GM23338 (cell line): Measurements from ENCODE around the gene TEX44. TPM values are rescaled to one million over a fixed set of nuclear protein-coding genes. Genes with fewer than 3 reads are reported as not detected.
"Not testable (repeated sequence)": the region's sequence is repeated elsewhere in the genome, so short reads cannot be mapped to it uniquely, and the experiment has no call there.

Experiments
- ATAC-seq: fragments of 200-7000 bp; cut with Tn5 transposase; 3 replicates; pipeline ENCODE4 v1.9.1; 2020
- DNase-seq: peaks from one replicate; pipeline ENCODE4 v3.0.0-alpha.2; 2015; ENCODE audit warnings: low spot score
- H2AFZ ChIP-seq: fragments of 200-600 bp; sonication (generic); 2 replicates; pipeline ENCODE4 v1.8.0; 2016; ENCODE audit warnings: antibody characterized with exemption, mild to moderate bottlenecking, moderate library complexity
- H3F3A ChIP-seq: fragments of 200-600 bp; sonication (generic); replicated peaks from 2 replicates; pipeline ENCODE4 v1.8.0; 2017; ENCODE audit warnings: antibody characterized with exemption, mixed run types, low read depth
- H3K27ac ChIP-seq: fragments of 200-600 bp; sonication (generic); 2 replicates; pipeline ENCODE4 v1.6.1; 2016; ENCODE audit warnings: low read depth
- H3K27me3 ChIP-seq: fragments of 200-600 bp; sonication (generic); 2 replicates; pipeline ENCODE4 v1.8.0; 2016; ENCODE audit warnings: mild to moderate bottlenecking, mixed run types, moderate library complexity; ENCODE audit not compliant: insufficient read depth
- H3K36me3 ChIP-seq: fragments of 200-600 bp; sonication (generic); 2 replicates; pipeline ENCODE4 v1.8.0; 2016; ENCODE audit warnings: mild to moderate bottlenecking; ENCODE audit not compliant: insufficient read depth
- H3K4me1 ChIP-seq: fragments of 200-600 bp; sonication (generic); 2 replicates; pipeline ENCODE4 v1.8.0; 2016; ENCODE audit warnings: mild to moderate bottlenecking, moderate library complexity; ENCODE audit not compliant: insufficient read depth
- H3K4me2 ChIP-seq: fragments of 200-600 bp; sonication (generic); 2 replicates; pipeline ENCODE4 v1.7.1; 2017; ENCODE audit warnings: mixed run types
- H3K4me3 ChIP-seq: fragments of 200-600 bp; sonication (generic); 2 replicates; pipeline ENCODE4 v1.6.1; 2016; ENCODE audit warnings: mixed run types
- H3K79me2 ChIP-seq: fragments of 200-600 bp; sonication (generic); replicated peaks from 2 replicates; pipeline ENCODE4 v1.8.0; 2017; ENCODE audit warnings: mild to moderate bottlenecking; ENCODE audit not compliant: insufficient read depth
- H3K9me2 ChIP-seq: fragments of 200-600 bp; sonication (generic); 2 replicates; pipeline ENCODE4 v1.8.0; 2017; ENCODE audit not compliant: insufficient read depth
- H4K20me1 ChIP-seq: fragments of 200-600 bp; sonication (generic); replicated peaks from 2 replicates; pipeline ENCODE4 v1.8.0; 2017; ENCODE audit warnings: mild to moderate bottlenecking; ENCODE audit not compliant: insufficient read depth
- H3K27ac Mint-ChIP-seq: 2 replicates; pipeline ENCODE4 v1.8.0; 2020; ENCODE audit warnings: inconsistent platforms, mild to moderate bottlenecking, moderate library complexity, mixed read lengths
- H3K27me3 Mint-ChIP-seq: 3 replicates; pipeline ENCODE4 v1.8.0; 2022; ENCODE audit warnings: low read depth, mild to moderate bottlenecking, moderate library complexity, mixed read lengths, inconsistent platforms; ENCODE audit not compliant: insufficient read depth, poor library complexity
- H3K36me3 Mint-ChIP-seq: 3 replicates; pipeline ENCODE4 v1.8.0; 2021; ENCODE audit warnings: low read depth, mild to moderate bottlenecking, inconsistent platforms, moderate library complexity, mixed read lengths
- H3K4me1 Mint-ChIP-seq: 3 replicates; pipeline ENCODE4 v1.8.0; 2020; ENCODE audit warnings: mild to moderate bottlenecking, inconsistent platforms, mixed read lengths
- H3K4me3 Mint-ChIP-seq: 3 replicates; pipeline ENCODE4 v1.8.0; 2021; ENCODE audit warnings: moderate library complexity, mild to moderate bottlenecking, inconsistent platforms, mixed read lengths
- H3K9me3 Mint-ChIP-seq: 3 replicates; pipeline ENCODE4 v1.8.0; 2020; ENCODE audit warnings: moderate library complexity, mild to moderate bottlenecking, inconsistent platforms, mixed read lengths
- EZH2 ChIP-seq: fragments of 200-600 bp; sonication (generic); IDR thresholded peaks from one replicate; pipeline ENCODE4 v1.8.0; 2017; ENCODE audit warnings: antibody characterized with exemption, mild to moderate bottlenecking, low read depth; ENCODE audit not compliant: unreplicated experiment
- EZH2phosphoT487 ChIP-seq: fragments of 200-600 bp; sonication (generic); IDR thresholded peaks from one replicate; pipeline ENCODE4 v1.8.1; 2018; ENCODE audit warnings: antibody characterized with exemption; ENCODE audit not compliant: unreplicated experiment
- POLR2AphosphoS5 ChIP-seq: IDR thresholded peaks from 2 replicates; pipeline ENCODE4 v1.6.1; 2016; ENCODE audit warnings: antibody characterized with exemption, low read depth
- STAT1 ChIP-seq: IDR thresholded peaks from one replicate; pipeline ENCODE4 v1.6.1; 2016; ENCODE audit warnings: antibody characterized with exemption; ENCODE audit not compliant: unreplicated experiment
- ZNF114 ChIP-seq: fragments of 250-450 bp; sonication (Bioruptor Pico); IDR thresholded peaks from 2 replicates; pipeline ENCODE4 v1.5.0; 2020; ENCODE audit warnings: mild to moderate bottlenecking, moderate library complexity
- polyA plus RNA-seq: library from polyadenylated mRNA; unstranded; fragments of >200 nt; fragmentation: Nextera tagmentation; extraction: Ambion mirVana; gene quantifications from 2 replicates; pipeline ENCODE4 v1.2.1, GENCODE V29; 2016
- total RNA-seq: library from RNA; depleted of rRNA; stranded (reverse); fragments of >200 nt; shearing (Covaris generic); gene quantifications from 2 replicates; pipeline ENCODE4 v1.2.3, GENCODE V29; 2014
- TF ChIP-seq, protein P1 (sequence below): fragments of 250-450 bp; sonication (Bioruptor Pico); IDR thresholded peaks from 2 replicates; pipeline ENCODE4 v1.5.0; 2020; ENCODE audit warnings: mild to moderate bottlenecking, moderate library complexity

TEX44 gene
- total and polyA plus RNA-seq, 2 experiments from 2014 or later = not detected

DNA sequence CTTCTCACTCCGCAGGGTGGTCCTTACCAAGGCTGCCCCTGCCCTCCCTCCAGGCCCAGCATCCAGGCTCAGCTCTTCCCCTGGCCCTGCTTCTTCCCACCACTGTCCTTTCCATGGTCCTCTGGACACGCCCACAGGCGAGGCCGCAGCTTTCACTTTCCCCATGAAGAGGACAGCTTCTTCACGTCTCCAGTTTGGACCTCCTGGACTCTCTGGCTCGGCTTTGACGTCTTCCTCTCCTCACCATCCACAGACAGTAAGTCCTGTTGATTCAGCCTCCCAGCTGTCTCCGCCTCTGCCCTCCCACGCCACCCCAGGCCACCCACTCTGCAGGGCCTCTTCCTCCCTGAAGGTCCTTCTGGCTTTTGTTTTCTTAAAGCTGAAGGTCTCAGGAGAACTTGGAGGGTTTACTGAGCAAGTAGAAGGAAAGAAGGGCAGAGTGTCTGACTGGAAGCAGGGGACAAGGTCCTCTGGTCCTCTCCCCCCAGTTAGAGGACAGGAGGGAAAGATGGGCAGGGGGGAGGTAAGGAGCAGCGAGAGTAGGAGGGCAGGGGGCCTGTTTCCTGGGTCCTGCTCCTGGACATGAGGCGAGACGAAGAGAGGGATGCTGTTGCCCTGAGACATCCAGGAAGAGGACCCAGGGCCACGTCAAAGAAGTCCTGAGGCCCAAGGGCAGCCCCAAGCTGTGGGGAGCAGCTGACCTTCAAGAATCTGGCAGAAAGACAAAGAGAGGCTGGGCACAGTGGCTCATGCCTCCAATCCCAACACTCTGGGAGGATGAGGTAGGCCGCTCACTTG lies 37.7 kb upstream of the TEX44 start (continued):
- TF ChIP-seq, protein P1, sequence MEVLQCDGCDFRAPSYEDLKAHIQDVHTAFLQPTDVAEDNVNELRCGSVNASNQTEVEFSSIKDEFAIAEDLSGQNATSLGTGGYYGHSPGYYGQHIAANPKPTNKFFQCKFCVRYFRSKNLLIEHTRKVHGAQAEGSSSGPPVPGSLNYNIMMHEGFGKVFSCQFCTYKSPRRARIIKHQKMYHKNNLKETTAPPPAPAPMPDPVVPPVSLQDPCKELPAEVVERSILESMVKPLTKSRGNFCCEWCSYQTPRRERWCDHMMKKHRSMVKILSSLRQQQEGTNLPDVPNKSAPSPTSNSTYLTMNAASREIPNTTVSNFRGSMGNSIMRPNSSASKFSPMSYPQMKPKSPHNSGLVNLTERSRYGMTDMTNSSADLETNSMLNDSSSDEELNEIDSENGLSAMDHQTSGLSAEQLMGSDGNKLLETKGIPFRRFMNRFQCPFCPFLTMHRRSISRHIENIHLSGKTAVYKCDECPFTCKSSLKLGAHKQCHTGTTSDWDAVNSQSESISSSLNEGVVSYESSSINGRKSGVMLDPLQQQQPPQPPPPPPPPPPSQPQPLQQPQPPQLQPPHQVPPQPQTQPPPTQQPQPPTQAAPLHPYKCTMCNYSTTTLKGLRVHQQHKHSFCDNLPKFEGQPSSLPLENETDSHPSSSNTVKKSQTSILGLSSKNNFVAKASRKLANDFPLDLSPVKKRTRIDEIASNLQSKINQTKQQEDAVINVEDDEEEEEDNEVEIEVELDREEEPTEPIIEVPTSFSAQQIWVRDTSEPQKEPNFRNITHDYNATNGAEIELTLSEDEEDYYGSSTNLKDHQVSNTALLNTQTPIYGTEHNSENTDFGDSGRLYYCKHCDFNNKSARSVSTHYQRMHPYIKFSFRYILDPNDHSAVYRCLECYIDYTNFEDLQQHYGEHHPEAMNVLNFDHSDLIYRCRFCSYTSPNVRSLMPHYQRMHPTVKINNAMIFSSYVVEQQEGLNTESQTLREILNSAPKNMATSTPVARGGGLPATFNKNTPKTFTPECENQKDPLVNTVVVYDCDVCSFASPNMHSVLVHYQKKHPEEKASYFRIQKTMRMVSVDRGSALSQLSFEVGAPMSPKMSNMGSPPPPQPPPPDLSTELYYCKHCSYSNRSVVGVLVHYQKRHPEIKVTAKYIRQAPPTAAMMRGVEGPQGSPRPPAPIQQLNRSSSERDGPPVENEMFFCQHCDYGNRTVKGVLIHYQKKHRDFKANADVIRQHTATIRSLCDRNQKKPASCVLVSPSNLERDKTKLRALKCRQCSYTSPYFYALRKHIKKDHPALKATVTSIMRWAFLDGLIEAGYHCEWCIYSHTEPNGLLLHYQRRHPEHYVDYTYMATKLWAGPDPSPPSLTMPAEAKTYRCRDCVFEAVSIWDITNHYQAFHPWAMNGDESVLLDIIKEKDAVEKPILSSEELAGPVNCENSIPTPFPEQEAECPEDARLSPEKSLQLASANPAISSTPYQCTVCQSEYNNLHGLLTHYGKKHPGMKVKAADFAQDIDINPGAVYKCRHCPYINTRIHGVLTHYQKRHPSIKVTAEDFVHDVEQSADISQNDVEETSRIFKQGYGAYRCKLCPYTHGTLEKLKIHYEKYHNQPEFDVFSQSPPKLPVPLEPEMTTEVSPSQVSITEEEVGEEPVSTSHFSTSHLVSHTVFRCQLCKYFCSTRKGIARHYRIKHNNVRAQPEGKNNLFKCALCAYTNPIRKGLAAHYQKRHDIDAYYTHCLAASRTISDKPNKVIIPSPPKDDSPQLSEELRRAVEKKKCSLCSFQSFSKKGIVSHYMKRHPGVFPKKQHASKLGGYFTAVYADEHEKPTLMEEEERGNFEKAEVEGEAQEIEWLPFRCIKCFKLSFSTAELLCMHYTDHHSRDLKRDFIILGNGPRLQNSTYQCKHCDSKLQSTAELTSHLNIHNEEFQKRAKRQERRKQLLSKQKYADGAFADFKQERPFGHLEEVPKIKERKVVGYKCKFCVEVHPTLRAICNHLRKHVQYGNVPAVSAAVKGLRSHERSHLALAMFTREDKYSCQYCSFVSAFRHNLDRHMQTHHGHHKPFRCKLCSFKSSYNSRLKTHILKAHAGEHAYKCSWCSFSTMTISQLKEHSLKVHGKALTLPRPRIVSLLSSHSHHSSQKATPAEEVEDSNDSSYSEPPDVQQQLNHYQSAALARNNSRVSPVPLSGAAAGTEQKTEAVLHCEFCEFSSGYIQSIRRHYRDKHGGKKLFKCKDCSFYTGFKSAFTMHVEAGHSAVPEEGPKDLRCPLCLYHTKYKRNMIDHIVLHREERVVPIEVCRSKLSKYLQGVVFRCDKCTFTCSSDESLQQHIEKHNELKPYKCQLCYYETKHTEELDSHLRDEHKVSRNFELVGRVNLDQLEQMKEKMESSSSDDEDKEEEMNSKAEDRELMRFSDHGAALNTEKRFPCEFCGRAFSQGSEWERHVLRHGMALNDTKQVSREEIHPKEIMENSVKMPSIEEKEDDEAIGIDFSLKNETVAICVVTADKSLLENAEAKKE (CRISPR knock-in tag) = no peak
- TF ChIP-seq ZNF114 (CRISPR knock-in tag) = no peak
- no peak for TF ChIP-seq EZH2phosphoT487

DNA sequence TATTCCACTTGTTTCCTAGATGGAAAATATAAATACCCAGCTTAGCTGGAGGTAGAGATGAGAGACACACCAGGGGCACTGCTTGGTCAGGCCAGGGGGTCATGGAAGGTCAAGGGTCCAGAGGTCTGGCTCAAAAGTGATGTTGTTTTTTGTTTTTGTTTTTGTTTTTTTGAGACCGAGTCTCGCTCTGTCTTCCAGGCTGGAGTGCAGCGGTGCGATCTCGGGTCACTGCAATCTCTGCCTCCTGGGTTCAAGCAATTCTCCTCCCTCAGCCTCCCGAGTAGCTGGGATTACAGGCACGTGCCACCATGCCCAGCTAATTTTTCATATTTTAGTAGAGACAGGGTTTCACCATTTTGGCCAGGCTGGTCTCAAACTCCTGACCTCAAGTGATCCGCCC lies 36.2 kb upstream of the TEX44 start:
- not testable (repeated sequence) for DNase-seq, H3K4me3 Mint-ChIP-seq, H3K9me2 ChIP-seq, H3K36me3 ChIP-seq, H3K27me3 Mint-ChIP-seq, H3K27ac Mint-ChIP-seq, H4K20me1 ChIP-seq, H3K79me2 ChIP-seq, H3K27ac ChIP-seq, H3K36me3 Mint-ChIP-seq, H3K4me1 Mint-ChIP-seq, H3K4me3 ChIP-seq, H3K27me3 ChIP-seq, H3K4me1 ChIP-seq, ATAC-seq, H3F3A ChIP-seq, H3K4me2 ChIP-seq
- peaks cover 23% of the 10 kb centered on the region for H3K9me3 Mint-ChIP-seq
- peak overlapping the region; percentile 88; the same call in 1 of the 2 replicates for H2AFZ ChIP-seq

DNA sequence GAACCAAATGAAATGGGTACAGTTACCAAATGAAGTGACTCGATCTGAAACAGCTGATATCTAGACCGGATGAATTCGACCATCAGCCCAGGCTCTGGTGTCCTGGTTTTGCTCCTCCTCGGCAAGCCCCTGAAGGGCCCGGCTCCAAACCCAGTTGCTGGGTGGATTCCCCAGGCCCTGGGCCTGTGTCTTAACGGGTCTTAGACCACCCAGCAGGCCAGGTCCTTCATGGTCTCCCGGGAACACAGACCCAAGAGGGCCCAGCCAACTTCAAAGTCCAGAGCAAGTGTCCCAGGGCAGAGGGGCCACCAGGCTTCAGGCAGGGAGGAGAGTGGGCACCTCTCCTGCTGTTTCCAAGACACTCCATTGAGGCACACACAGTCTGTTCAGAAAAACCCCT lies 35.7 kb upstream of the TEX44 start:
- Histone ChIP-seq H4K20me1 (no peaks in the 10 kb centered on the region), H3K27me3 (no peaks in the 10 kb centered on the region), H3K4me2 (no peak overlapping the region), H3K36me3 (no peaks in the 10 kb centered on the region), H2AFZ (peak overlapping the region; percentile 88), H3K4me3 (no peak overlapping the region), H3K79me2 (no peaks in the 10 kb centered on the region), H3K9me2 (no peaks in the 10 kb centered on the region), H3K27ac (no peak overlapping the region), H3F3A (no peaks in the 10 kb centered on the region), H3K4me1 (no peaks in the 10 kb centered on the region)
- no peaks in the 10 kb centered on the region for H3K4me1 Mint-ChIP-seq
- no peaks in the 10 kb centered on the region for H3K27me3 Mint-ChIP-seq
- H3K4me3 Mint-ChIP-seq = no peak overlapping the region
- ATAC-seq (no peak), DNase-seq (no peak)
- peaks cover 9% of the 10 kb centered on the region for H3K36me3 Mint-ChIP-seq
- H3K27ac Mint-ChIP-seq = no peak overlapping the region
- peaks cover 22% of the 10 kb centered on the region for H3K9me3 Mint-ChIP-seq
- no peak for TF ChIP-seq POLR2AphosphoS5
- TF ChIP-seq EZH2phosphoT487 = no peak
- TF ChIP-seq STAT1 = no peak
- no peak for TF ChIP-seq EZH2
